Karpas-422 (cell line): Measurements from ENCODE around the gene PUS3. TPM values are rescaled to one million over a fixed set of nuclear protein-coding genes. Genes with fewer than 3 reads are reported as not detected.

ENCODE experiments used
- DNase-seq: peaks from one replicate; pipeline ENCODE4 v3.0.0-alpha.2; 2015
- H2AFZ ChIP-seq: fragments of 200-600 bp; sonication (generic); 2 replicates; pipeline ENCODE4 v1.6.1; 2014; ENCODE audit warnings: antibody characterized with exemption, low read length, mixed read lengths
- H3K27ac ChIP-seq: fragments of 200-600 bp; sonication (generic); 2 replicates; pipeline ENCODE4 v1.5.1; 2014; ENCODE audit warnings: mild to moderate bottlenecking, low read length, moderate library complexity
- H3K27me3 ChIP-seq: fragments of 200-600 bp; sonication (generic); 2 replicates; pipeline ENCODE4 v1.6.1; 2014; ENCODE audit warnings: low read length, mixed read lengths
- H3K36me3 ChIP-seq: fragments of 200-600 bp; sonication (generic); 2 replicates; pipeline ENCODE4 v1.6.1; 2014; ENCODE audit warnings: low read length, mixed read lengths; ENCODE audit not compliant: insufficient read depth
- H3K4me1 ChIP-seq: fragments of 200-600 bp; sonication (generic); 2 replicates; pipeline ENCODE4 v1.6.1; 2014; ENCODE audit warnings: mild to moderate bottlenecking, low read length, mixed read lengths
- H3K4me2 ChIP-seq: fragments of 200-600 bp; sonication (generic); 2 replicates; pipeline ENCODE4 v1.6.1; 2014; ENCODE audit warnings: low read length, low read depth, mild to moderate bottlenecking; ENCODE audit not compliant: poor library complexity, severe bottlenecking
- H3K4me3 ChIP-seq: fragments of 200-600 bp; sonication (generic); 2 replicates; pipeline ENCODE4 v1.5.1; 2014; ENCODE audit warnings: mild to moderate bottlenecking, antibody characterized with exemption, low read length, mixed read lengths
- H3K79me2 ChIP-seq: fragments of 200-600 bp; sonication (generic); 2 replicates; pipeline ENCODE4 v1.6.1; 2014; ENCODE audit warnings: mild to moderate bottlenecking, low read length, mixed read lengths
- H3K9ac ChIP-seq: fragments of 200-600 bp; sonication (generic); 2 replicates; pipeline ENCODE4 v1.6.0; 2014; ENCODE audit warnings: low read length
- H3K9me2 ChIP-seq: fragments of 200-600 bp; sonication (generic), shearing (Covaris generic); replicated peaks from 2 replicates; pipeline ENCODE4 v1.6.0; 2014; ENCODE audit warnings: mild to moderate bottlenecking, low read length, moderate library complexity; ENCODE audit not compliant: insufficient read depth
- H3K9me3 ChIP-seq: fragments of 300-700, 200-600 bp; sonication (generic); 2 replicates; pipeline ENCODE4 v1.6.1; 2014; ENCODE audit warnings: low read length, mixed read lengths
- H4K20me1 ChIP-seq: fragments of 200-600 bp; sonication (generic); 2 replicates; pipeline ENCODE4 v1.6.1; 2014; ENCODE audit warnings: mild to moderate bottlenecking, antibody characterized with exemption, low read length, low read depth; ENCODE audit not compliant: insufficient read depth
- total RNA-seq: library from RNA; depleted of rRNA; stranded (reverse); fragments of >200 nt; shearing (Covaris generic); gene quantifications from 2 replicates; pipeline ENCODE4 v1.2.3, GENCODE V29; 2014; ENCODE audit warnings: low replicate concordance

PUS3 gene
- total RNA-seq, 1 experiment from 2014 or later = 3.1 TPM

DNA sequence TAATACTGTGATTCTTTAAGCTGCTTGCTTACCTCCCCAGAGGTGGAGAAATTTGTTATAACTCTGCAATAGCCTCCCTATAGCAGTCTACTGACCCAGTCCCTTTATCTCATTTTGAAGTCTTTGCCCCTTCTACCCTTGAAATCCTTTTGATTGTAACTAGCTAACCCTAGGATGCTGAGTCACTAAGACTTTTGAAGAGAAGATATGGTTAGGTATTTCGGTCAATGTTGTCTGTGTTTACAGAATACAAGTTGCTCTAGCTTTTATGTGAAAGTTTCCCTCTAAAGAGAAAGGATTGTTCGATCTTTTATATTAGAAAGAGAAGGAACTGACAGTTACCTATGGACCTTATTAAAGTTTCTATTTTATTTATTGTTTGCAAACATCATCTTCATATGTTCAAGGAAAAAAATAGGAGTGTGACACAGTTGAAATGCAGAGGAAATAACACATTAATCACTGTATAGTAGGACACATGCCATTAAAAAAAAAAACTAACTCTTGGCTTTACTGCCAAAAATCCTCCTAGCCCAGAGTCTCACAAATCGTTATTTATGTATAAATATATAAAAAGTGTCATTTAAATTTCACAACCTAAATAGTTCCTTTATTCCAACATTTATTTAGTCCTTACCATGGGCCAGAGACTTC, 12.4 kb downstream of the PUS3 start:
- Histone ChIP-seq H3K4me1 (peaks cover 11% of the 10 kb centered on the region), H3K9me3 (no peaks in the 10 kb centered on the region), H3K27me3 (no peaks in the 10 kb centered on the region), H3K36me3 (no peaks in the 10 kb centered on the region; the same call in 1 of the 2 replicates), H2AFZ (no peak overlapping the region), H3K4me3 (no peak overlapping the region), H3K9me2 (no peaks in the 10 kb centered on the region), H3K27ac (no peak overlapping the region), H3K9ac (no peak overlapping the region), H3K4me2 (no peak overlapping the region), H4K20me1 (no peaks in the 10 kb centered on the region), H3K79me2 (peaks cover 9% of the 10 kb centered on the region; the same call in 1 of the 2 replicates)
- DNase-seq = no peak

DNA sequence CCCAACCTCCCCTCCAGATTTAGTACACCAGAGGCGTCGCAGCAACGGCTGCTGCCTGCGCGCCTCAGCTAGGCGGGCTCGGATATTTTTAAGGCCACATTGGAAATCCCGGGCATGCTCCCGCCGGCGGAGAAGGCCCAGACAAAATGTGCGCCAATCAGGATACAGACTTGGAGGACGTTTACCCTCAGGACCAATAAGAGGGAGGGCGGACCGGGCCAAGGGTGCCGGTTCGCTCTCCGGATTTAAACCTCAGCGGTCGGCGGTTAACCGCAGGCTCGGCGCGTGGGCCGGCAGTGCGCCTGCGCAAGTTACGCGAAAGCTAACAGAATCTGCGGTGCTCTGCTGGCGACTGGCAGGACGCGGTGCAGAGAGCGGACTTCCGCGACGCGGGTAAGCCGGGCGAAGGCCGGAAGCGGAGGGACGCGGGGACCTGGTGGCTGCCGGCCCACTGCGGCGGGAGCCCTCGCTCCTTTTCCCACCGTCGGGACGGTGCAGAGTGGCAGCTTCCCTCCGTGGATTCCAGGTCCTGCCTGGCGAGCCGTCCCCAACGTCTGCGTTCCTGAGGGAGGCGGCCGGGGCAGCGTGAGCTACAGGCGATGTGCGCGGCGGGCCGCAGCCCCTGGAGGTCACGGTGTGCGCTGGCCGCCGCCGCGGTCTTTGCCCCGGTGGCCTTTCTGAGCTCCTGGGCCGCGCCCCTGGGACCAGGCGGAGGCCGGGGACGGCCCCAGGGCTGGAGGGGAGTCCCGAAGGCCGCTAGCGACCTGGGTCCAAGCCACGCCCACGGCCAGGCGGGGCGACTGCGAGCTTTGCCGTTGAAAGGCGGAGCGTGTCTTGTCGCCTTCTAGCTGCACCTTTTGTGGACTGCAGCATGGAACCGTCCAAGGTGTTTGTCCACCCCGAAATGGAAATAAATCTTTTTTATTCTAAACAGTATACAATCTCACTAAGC, 15.4 kb downstream of the PUS3 start, which contains the start of gene HYLS1:
Gene HYLS1, plus strand, starts transcription at position 296 of the 952 bp plus-strand sequence. CDS start 11,701 bp downstream, outside the sequence.
- no peaks in the 10 kb centered on the region for H3K9me2 ChIP-seq
- no peaks in the 10 kb centered on the region; the same call in 1 of the 2 replicates for H3K79me2 ChIP-seq
- H3K4me1 ChIP-seq = peaks cover 11% of the 10 kb centered on the region
- H3K27me3 ChIP-seq = no peaks in the 10 kb centered on the region
- H4K20me1 ChIP-seq = no peaks in the 10 kb centered on the region
- peak within 1 kb of the TSS; percentile 69 for H3K4me3 ChIP-seq
- peak; percentile 93 for DNase-seq
- no peaks in the 10 kb centered on the region for H3K9me3 ChIP-seq
- H2AFZ ChIP-seq = peak within 1 kb of the TSS; percentile 81
- H3K9ac ChIP-seq = peak within 1 kb of the TSS; percentile 76
- H3K36me3 ChIP-seq = no peaks in the 10 kb centered on the region
- peak within 1 kb of the TSS; percentile 30; the same call in 1 of the 2 replicates for H3K27ac ChIP-seq
- peak within 1 kb of the TSS; percentile 72 for H3K4me2 ChIP-seq

DNA sequence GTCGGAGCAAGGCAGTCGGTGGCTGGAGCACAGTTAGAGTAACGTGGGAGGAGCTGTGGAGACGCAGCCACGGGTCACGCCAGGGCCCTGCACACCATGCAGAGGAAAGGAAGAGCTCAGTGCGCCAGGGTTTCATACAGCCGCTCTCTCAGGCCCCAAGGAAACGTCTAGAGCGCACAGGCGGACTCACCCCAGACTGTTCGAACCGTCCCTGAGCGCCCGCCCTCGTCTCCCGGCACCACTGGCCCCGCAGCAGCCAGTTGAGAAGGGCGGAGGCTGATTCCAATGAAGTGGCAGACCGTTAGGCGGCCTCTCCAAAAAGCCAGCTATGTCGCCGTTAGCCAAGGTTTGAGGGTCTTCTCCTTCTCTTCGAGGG, 16.0 kb downstream of the PUS3 start:
- Histone ChIP-seq H2AFZ (0 out of 2 replicates have a peak overlapping the region, but pooled peaks have one; percentile 71), H3K4me3 (peak overlapping the region; percentile 69; the same call in 1 of the 2 replicates), H3K9ac (peak overlapping the region; percentile 76)

GRCh38 chr11:125883375-125883774, 19.6 kb downstream of the PUS3 start:
- DNase-seq = no peak
- Histone ChIP-seq H4K20me1 (no peaks in the 10 kb centered on the region), H3K9me2 (no peaks in the 10 kb centered on the region), H3K4me2 (no peak overlapping the region), H2AFZ (no peak overlapping the region), H3K9ac (no peak overlapping the region), H3K27me3 (no peaks in the 10 kb centered on the region), H3K9me3 (no peaks in the 10 kb centered on the region), H3K79me2 (no peaks in the 10 kb centered on the region), H3K4me1 (peaks cover 10% of the 10 kb centered on the region), H3K36me3 (no peaks in the 10 kb centered on the region), H3K27ac (no peak overlapping the region), H3K4me3 (no peak overlapping the region)

More for the DNA sequence above, 16.0 kb downstream of the PUS3 start:
- peaks cover 11% of the 10 kb centered on the region for H3K4me1 ChIP-seq
- H3K4me2 ChIP-seq = peak overlapping the region; percentile 72
- H4K20me1 ChIP-seq = no peaks in the 10 kb centered on the region
- no peaks in the 10 kb centered on the region for H3K9me2 ChIP-seq
- H3K79me2 ChIP-seq = no peaks in the 10 kb centered on the region; the same call in 1 of the 2 replicates
- peak; percentile 65 for DNase-seq
- no peaks in the 10 kb centered on the region for H3K36me3 ChIP-seq
- H3K9me3 ChIP-seq = no peaks in the 10 kb centered on the region
- H3K27me3 ChIP-seq = no peaks in the 10 kb centered on the region
- H3K27ac ChIP-seq = no peak overlapping the region

DNA sequence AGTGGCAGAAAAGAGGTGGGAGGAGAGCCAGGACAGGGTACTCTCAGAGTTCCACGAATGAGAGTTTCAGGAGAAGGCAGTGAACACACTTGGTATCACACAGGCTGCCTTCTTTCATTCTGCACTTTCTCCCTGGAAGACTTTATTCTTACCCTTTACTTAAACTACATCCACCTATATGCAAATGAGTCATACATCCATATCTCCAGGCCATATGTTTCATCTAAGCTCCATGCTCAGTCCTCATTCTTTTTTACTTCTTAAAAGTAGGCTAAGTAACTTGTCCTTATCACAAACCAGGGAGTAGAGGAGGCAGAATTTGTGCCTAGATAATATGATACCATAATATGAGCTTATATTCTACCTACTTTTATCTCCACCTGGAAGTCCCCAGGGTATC, 21.7 kb downstream of the PUS3 start:
- no peaks in the 10 kb centered on the region for H4K20me1 ChIP-seq
- H3K9me3 ChIP-seq = no peaks in the 10 kb centered on the region
- H3K27me3 ChIP-seq = no peaks in the 10 kb centered on the region
- no peak overlapping the region for H3K4me2 ChIP-seq
- H3K36me3 ChIP-seq = no peaks in the 10 kb centered on the region
- no peak overlapping the region for H3K27ac ChIP-seq
- no peak overlapping the region for H2AFZ ChIP-seq
- no peak overlapping the region for H3K9ac ChIP-seq
- H3K9me2 ChIP-seq = no peaks in the 10 kb centered on the region
- H3K79me2 ChIP-seq = no peaks in the 10 kb centered on the region
- DNase-seq = no peak
- no peak overlapping the region for H3K4me3 ChIP-seq
- no peaks in the 10 kb centered on the region; the same call in 1 of the 2 replicates for H3K4me1 ChIP-seq

GRCh38 chr11:125874556-125875124, 28.4 kb downstream of the PUS3 start:
- Histone ChIP-seq H3K36me3 (no peaks in the 10 kb centered on the region), H3K4me2 (no peak overlapping the region), H3K9ac (no peak overlapping the region), H3K27me3 (no peaks in the 10 kb centered on the region), H3K4me3 (no peak overlapping the region), H3K9me3 (no peaks in the 10 kb centered on the region), H3K4me1 (no peaks in the 10 kb centered on the region), H3K9me2 (no peaks in the 10 kb centered on the region), H3K27ac (no peak overlapping the region), H3K79me2 (no peaks in the 10 kb centered on the region), H4K20me1 (no peaks in the 10 kb centered on the region), H2AFZ (no peak overlapping the region)
- DNase-seq = peak; percentile 68

DNA sequence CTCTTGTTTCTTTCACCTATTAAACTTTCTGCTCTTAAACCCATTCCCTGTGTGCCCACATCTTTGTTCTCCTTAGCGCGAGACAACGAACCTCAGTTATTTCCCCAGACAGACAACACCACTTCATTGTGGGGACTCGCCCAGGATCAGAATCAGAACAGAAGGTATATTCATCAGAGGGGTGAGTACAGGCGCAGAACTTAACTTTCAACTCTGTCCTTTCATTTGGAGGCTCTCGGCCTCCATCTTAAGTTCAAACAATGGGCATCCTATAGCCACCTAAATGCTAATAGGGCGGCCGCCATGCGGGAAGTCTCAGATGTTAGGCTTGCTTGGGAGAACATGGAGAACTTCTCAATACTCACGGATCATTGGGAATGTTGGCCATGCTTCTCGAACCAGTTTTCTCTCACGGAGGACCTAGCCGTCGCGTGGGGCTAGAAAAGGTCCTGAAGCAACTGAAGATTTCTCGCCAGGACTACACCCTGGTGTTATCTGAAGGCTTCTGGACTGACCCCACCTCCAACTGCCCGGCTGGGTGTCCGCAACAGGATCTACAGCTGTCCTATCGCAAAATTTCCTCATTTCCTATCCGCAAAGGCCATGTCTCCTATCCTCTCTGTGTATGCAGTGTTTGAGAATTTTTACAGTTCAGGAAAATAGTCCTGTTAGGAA, 29.0 kb downstream of the PUS3 start:
- H3K9me2 ChIP-seq = no peaks in the 10 kb centered on the region
- no peaks in the 10 kb centered on the region for H3K27me3 ChIP-seq
- no peak overlapping the region for H3K4me2 ChIP-seq
- no peaks in the 10 kb centered on the region for H3K4me1 ChIP-seq
- no peaks in the 10 kb centered on the region for H3K79me2 ChIP-seq
- no peak overlapping the region for H3K9ac ChIP-seq
- H3K27ac ChIP-seq = no peak overlapping the region
- H3K9me3 ChIP-seq = no peaks in the 10 kb centered on the region
- no peaks in the 10 kb centered on the region for H4K20me1 ChIP-seq
- DNase-seq = no peak
- H3K4me3 ChIP-seq = no peak overlapping the region
- no peaks in the 10 kb centered on the region for H3K36me3 ChIP-seq
- H2AFZ ChIP-seq = no peak overlapping the region
